Measurements from ENCODE around the gene ABCA12.

- TF ChIP-seq CTCF (IDR thresholded peaks at IDR 0.05) (no peak), POLR2A (IDR thresholded peaks at IDR 0.05) (no peak)
Measured at GRCh38 chr2:215019521-215020145, 118.8 kb downstream of the ABCA12 start.

All from lower leg skin (tissue), 3 donors.